Neuronal stem cell (in vitro differentiated cells): ENCODE results near the gene PSMA7.

Source experiments
- DNase-seq: peaks from one replicate; pipeline ENCODE4 v3.0.0-alpha.2; 2013; ENCODE audit warnings: low spot score
- H2AFZ ChIP-seq: one replicate; pipeline ENCODE4 v1.6.1; 2013; ENCODE audit warnings: mild to moderate bottlenecking, low read length, inconsistent platforms
- H2AK5ac ChIP-seq: 2 replicates; pipeline ENCODE4 v1.6.1; 2013; ENCODE audit warnings: low read depth, mild to moderate bottlenecking, inconsistent platforms, low read length, moderate library complexity, mixed read lengths
- H2BK120ac ChIP-seq: 2 replicates; pipeline ENCODE4 v1.6.1; 2013; ENCODE audit warnings: low read depth, mild to moderate bottlenecking, inconsistent platforms, low read length, moderate library complexity, mixed read lengths
- H2BK12ac ChIP-seq: one replicate; pipeline ENCODE4 v1.6.1; 2013; ENCODE audit warnings: low read length, inconsistent platforms
- H2BK15ac ChIP-seq: 2 replicates; pipeline ENCODE4 v1.6.1; 2013; ENCODE audit warnings: mild to moderate bottlenecking, low read length, inconsistent platforms, mixed read lengths
- H2BK5ac ChIP-seq: one replicate; pipeline ENCODE4 v1.6.1; 2013; ENCODE audit warnings: inconsistent platforms, mild to moderate bottlenecking, low read length, moderate library complexity
- H3K14ac ChIP-seq: one replicate; pipeline ENCODE4 v1.6.1; 2013; ENCODE audit warnings: low read length, inconsistent platforms
- H3K18ac ChIP-seq: 2 replicates; pipeline ENCODE4 v1.6.1; 2013; ENCODE audit warnings: low read length, inconsistent platforms
- H3K23ac ChIP-seq: 2 replicates; pipeline ENCODE4 v1.6.1; 2013; ENCODE audit warnings: low read depth, mild to moderate bottlenecking, mixed read lengths, low read length, inconsistent platforms; ENCODE audit not compliant: poor library complexity
- H3K27ac ChIP-seq: replicated peaks from 3 replicates; pipeline ENCODE4 v1.5.1; 2013; ENCODE audit warnings: low read length, inconsistent platforms
- H3K27me3 ChIP-seq, 3 experiments: 2 replicates each; pipeline ENCODE4 v1.6.1; 2013; ENCODE audit warnings: low read length in 3 of 3, mild to moderate bottlenecking in 2 of 3, inconsistent platforms in 1 of 3, low read depth in 1 of 3, mixed read lengths in 1 of 3, moderate library complexity in 1 of 3; ENCODE audit not compliant: control insufficient read depth in 3 of 3, insufficient read depth in 3 of 3
- H3K36me3 ChIP-seq, 2 donors: replicated peaks in 1 of 2; 2 replicates each; pipeline ENCODE4 v1.6.1; 2013; ENCODE audit warnings: low read length in 2 of 2; ENCODE audit not compliant: control insufficient read depth in 2 of 2, insufficient read depth in 2 of 2
- H3K4ac ChIP-seq: 2 replicates; pipeline ENCODE4 v1.6.1; 2013; ENCODE audit warnings: inconsistent platforms, mild to moderate bottlenecking, low read length, moderate library complexity
- H3K4me1 ChIP-seq, 2 donors: 1 replicate in 1 of 2; 2 replicates in 1 of 2; pipeline ENCODE4 v1.6.1; 2013; ENCODE audit warnings: low read length in 2 of 2, low read depth in 1 of 2; ENCODE audit not compliant: control insufficient read depth in 2 of 2, insufficient read depth in 1 of 2
- H3K4me2 ChIP-seq: one replicate; pipeline ENCODE4 v1.6.1; 2013; ENCODE audit warnings: mild to moderate bottlenecking, low read length, inconsistent platforms; ENCODE audit not compliant: insufficient read depth, poor library complexity, severe bottlenecking
- H3K4me3 ChIP-seq, 2 donors: 2 replicates each; pipeline ENCODE4 v1.5.1; 2013; ENCODE audit warnings: low read length in 2 of 2, mild to moderate bottlenecking in 2 of 2, inconsistent platforms in 1 of 2, moderate library complexity in 1 of 2
- H3K79me1 ChIP-seq: one replicate; pipeline ENCODE4 v1.6.1; 2013; ENCODE audit warnings: low read depth, mild to moderate bottlenecking, inconsistent platforms, low read length, moderate library complexity
- H3K9ac ChIP-seq: one replicate; pipeline ENCODE4 v1.6.1; 2013; ENCODE audit warnings: mild to moderate bottlenecking, low read depth, low read length, inconsistent platforms; ENCODE audit not compliant: poor library complexity
- H3K9me3 ChIP-seq, 2 donors: replicated peaks in 1 of 2; 2 replicates each; pipeline versions ENCODE3 to v1.6.1; 2013; ENCODE audit warnings: low read length in 2 of 2, mild to moderate bottlenecking in 2 of 2, inconsistent platforms in 1 of 2, low read depth in 1 of 2, mixed read lengths in 1 of 2, moderate library complexity in 1 of 2; ENCODE audit not compliant: control insufficient read depth in 2 of 2, insufficient read depth in 1 of 2
- H4K8ac ChIP-seq: one replicate; pipeline ENCODE4 v1.6.1; 2013; ENCODE audit warnings: low read depth, mild to moderate bottlenecking, inconsistent platforms, low read length, moderate library complexity
- H4K91ac ChIP-seq: one replicate; pipeline ENCODE4 v1.6.1; 2013; ENCODE audit warnings: low read length, low read depth, mild to moderate bottlenecking, inconsistent platforms; ENCODE audit not compliant: poor library complexity
- WGBS, 2 donors: extraction: QIAGEN DNeasy Blood & Tissue Kit; methylation state at CpG; one replicate each; pipeline ENCODE4 v1.1.7; 2013; ENCODE audit warnings: missing lambda C conversion rate in 2 of 2, mixed read lengths in 1 of 2; ENCODE audit not compliant: insufficient read length in 2 of 2, insufficient replicate concordance in 1 of 2; ENCODE audit errors: extremely low coverage in 2 of 2; 5-methylcytosine and 5-hydroxymethylcytosine counted together

PSMA7 gene

GRCh38 chr20:62120990-62121775 is 22.0 kb downstream of the PSMA7 start:
- Histone ChIP-seq H3K27ac (peak overlapping the region; percentile 82), H3K36me3 (peaks cover 15 to 27% of the 10 kb centered on the region in 2 donors), H3K4me2 (peak overlapping the region; percentile 80), H2BK120ac (no peak overlapping the region), H3K18ac (peak overlapping the region; percentile 83), H2BK12ac (no peak overlapping the region), H4K8ac (no peak overlapping the region), H2AFZ (peak overlapping the region; percentile 98), H2AK5ac (no peak overlapping the region), H3K4me3 (peak overlapping the region; percentile 83 to 93), H4K91ac (no peak overlapping the region), H3K9me3 (no peaks in the 10 kb centered on the region), H3K14ac (no peak overlapping the region), H3K9ac (no peak overlapping the region), H3K27me3 (no peaks in the 10 kb centered on the region), H3K79me1 (peaks cover 15% of the 10 kb centered on the region), H3K23ac (no peak overlapping the region), H3K4me1 (peaks cover 22 to 32% of the 10 kb centered on the region in 2 donors), H2BK5ac (peak overlapping the region; percentile 95), H3K4ac (no peak overlapping the region), H2BK15ac (peak overlapping the region; percentile 59)
- no CpG with 5 or more reads among the region's 45 CpGs for WGBS, 2 donors
- no peak for DNase-seq

GRCh38 chr20:62120365-62120762 is 22.8 kb downstream of the PSMA7 start:
- Histone ChIP-seq H2BK12ac (no peak overlapping the region), H4K91ac (no peak overlapping the region), H4K8ac (no peak overlapping the region), H3K4me3 (no peak overlapping the region), H2BK120ac (no peak overlapping the region), H3K27ac (no peak overlapping the region), H3K4me2 (no peak overlapping the region), H3K14ac (no peak overlapping the region), H3K9me3 (no peaks in the 10 kb centered on the region), H2BK5ac (no peak overlapping the region), H2AK5ac (no peak overlapping the region), H3K36me3 (peaks cover 10 to 19% of the 10 kb centered on the region in 2 donors), H3K27me3 (no peaks in the 10 kb centered on the region), H3K23ac (no peak overlapping the region), H2AFZ (no peak overlapping the region), H2BK15ac (peak overlapping the region; percentile 2), H3K79me1 (peaks cover 11% of the 10 kb centered on the region), H3K18ac (no peak overlapping the region), H3K4ac (no peak overlapping the region), H3K4me1 (peaks cover 22 to 32% of the 10 kb centered on the region in 2 donors), H3K9ac (no peak overlapping the region)
- no peak for DNase-seq
- no CpG with 5 or more reads among the region's 5 CpGs for WGBS, 2 donors

- H2BK15ac ChIP-seq: peak overlapping the region; percentile 2
- H3K9me3 ChIP-seq: no peaks in the 10 kb centered on the region
- no peak for DNase-seq
- peaks cover 20 to 32% of the 10 kb centered on the region in 2 donors for H3K4me1 ChIP-seq
- H3K4ac ChIP-seq: no peak overlapping the region
- no peak overlapping the region for H3K4me3 ChIP-seq
- peaks cover 6% of the 10 kb centered on the region for H3K79me1 ChIP-seq
- no peak overlapping the region for H2BK12ac ChIP-seq
- H3K9ac ChIP-seq: no peak overlapping the region
- no peaks in the 10 kb centered on the region for H3K27me3 ChIP-seq
- no peak overlapping the region for H2AFZ ChIP-seq
- H2BK120ac ChIP-seq: no peak overlapping the region
- no CpG with 5 or more reads among the region's 10 CpGs for WGBS, 2 donors
- H3K14ac ChIP-seq: no peak overlapping the region
- peaks cover 6 to 13% of the 10 kb centered on the region in 2 donors for H3K36me3 ChIP-seq
- no peak overlapping the region for H2BK5ac ChIP-seq
- H4K8ac ChIP-seq: no peak overlapping the region
- H4K91ac ChIP-seq: no peak overlapping the region
- H3K23ac ChIP-seq: no peak overlapping the region
- no peak overlapping the region for H2AK5ac ChIP-seq
- H3K18ac ChIP-seq: peak overlapping the region; percentile 50
- no peak overlapping the region for H3K4me2 ChIP-seq
- no peak overlapping the region for H3K27ac ChIP-seq
Observed at GRCh38 chr20:62119591-62120364, 23.4 kb downstream of the PSMA7 start.

GRCh38 chr20:62119115-62119514 is 24.1 kb downstream of the PSMA7 start:
- Histone ChIP-seq H3K4me2 (no peak overlapping the region), H3K4ac (no peak overlapping the region), H2BK120ac (no peak overlapping the region), H2BK15ac (no peak overlapping the region), H3K27me3 (no peaks in the 10 kb centered on the region), H3K4me1 (peaks cover 19 to 30% of the 10 kb centered on the region in 2 donors), H3K23ac (no peak overlapping the region), H3K4me3 (no peak overlapping the region), H2AFZ (no peak overlapping the region), H4K91ac (no peak overlapping the region), H2BK5ac (no peak overlapping the region), H3K79me1 (peaks cover 6% of the 10 kb centered on the region), H2BK12ac (no peak overlapping the region), H3K18ac (no peak overlapping the region), H3K36me3 (peaks cover 3 to 6% of the 10 kb centered on the region in 2 donors), H3K27ac (no peak overlapping the region), H2AK5ac (peak overlapping the region; percentile 4), H3K9ac (no peak overlapping the region), H3K9me3 (no peaks in the 10 kb centered on the region), H3K14ac (no peak overlapping the region), H4K8ac (no peak overlapping the region)
- DNase-seq: no peak
- WGBS, 2 donors: no CpG with 5 or more reads among the region's 5 CpGs
